ENCODE results near the gene ANO2. TPM values are rescaled to one million over a fixed set of nuclear protein-coding genes. Genes with fewer than 3 reads are reported as not detected.

Gene ANO2
- total and polyA plus RNA-seq, 4 donors = 0.03 to 0.25 (median 0.15) TPM

- no peaks in the 10 kb centered on the region for H3K27me3 ChIP-seq (ENCODE audit: control insufficient read depth in 4 of 4, insufficient read depth in 4 of 4, low read length in 3 of 4)
- H3K36me3 ChIP-seq (ENCODE audit: control insufficient read depth in 4 of 4, insufficient read depth in 3 of 4, low read depth in 1 of 4, low read length in 3 of 4) = no peaks in the 10 kb centered on the region
- no peak overlapping the region for H3K4me3 ChIP-seq (ENCODE audit: low read depth in 1 of 3, low read length in 3 of 3)
- no peak overlapping the region for H3K9ac ChIP-seq (ENCODE audit: low read depth in 1 of 2, low read length in 2 of 2)
- H3K27ac ChIP-seq (ENCODE audit: low read depth in 1 of 2, low read length in 2 of 2) = no peak overlapping the region
- peaks cover 0 to 4% (median under 1%) of the 10 kb centered on the region in 4 donors for H3K9me3 ChIP-seq (ENCODE audit: control insufficient read depth in 4 of 4, low read length in 3 of 4)
- H3K4me1 ChIP-seq (ENCODE audit: control insufficient read depth in 4 of 4, insufficient read depth in 4 of 4, low read length in 3 of 4) = no peaks in the 10 kb centered on the region
- DNase-seq (ENCODE audit: low spot score) = no peak
- TF ChIP-seq FOXA2 (IDR thresholded peaks at IDR 0.05) (no peak), SP1 (IDR thresholded peaks at IDR 0.05) (no peak), ZBTB33 (IDR thresholded peaks at IDR 0.05) (no peak), HNF4G (IDR thresholded peaks at IDR 0.05) (no peak), HNF4A (conservative IDR thresholded peaks at IDR 0.05) (no peak), RXRA (IDR thresholded peaks at IDR 0.05) (no peak), EGR1 (IDR thresholded peaks at IDR 0.05; ENCODE audit: low read depth in 2 of 2) (no peak), TAF1 (conservative IDR thresholded peaks at IDR 0.05) (no peak), NR2F2 (IDR thresholded peaks at IDR 0.05) (no peak), MAX (IDR thresholded peaks at IDR 0.05) (no peak)
- TF ChIP-seq, protein P1, sequence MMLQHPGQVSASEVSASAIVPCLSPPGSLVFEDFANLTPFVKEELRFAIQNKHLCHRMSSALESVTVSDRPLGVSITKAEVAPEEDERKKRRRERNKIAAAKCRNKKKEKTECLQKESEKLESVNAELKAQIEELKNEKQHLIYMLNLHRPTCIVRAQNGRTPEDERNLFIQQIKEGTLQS (IDR thresholded peaks at IDR 0.05) = no peak
- TF ChIP-seq, protein P2, sequence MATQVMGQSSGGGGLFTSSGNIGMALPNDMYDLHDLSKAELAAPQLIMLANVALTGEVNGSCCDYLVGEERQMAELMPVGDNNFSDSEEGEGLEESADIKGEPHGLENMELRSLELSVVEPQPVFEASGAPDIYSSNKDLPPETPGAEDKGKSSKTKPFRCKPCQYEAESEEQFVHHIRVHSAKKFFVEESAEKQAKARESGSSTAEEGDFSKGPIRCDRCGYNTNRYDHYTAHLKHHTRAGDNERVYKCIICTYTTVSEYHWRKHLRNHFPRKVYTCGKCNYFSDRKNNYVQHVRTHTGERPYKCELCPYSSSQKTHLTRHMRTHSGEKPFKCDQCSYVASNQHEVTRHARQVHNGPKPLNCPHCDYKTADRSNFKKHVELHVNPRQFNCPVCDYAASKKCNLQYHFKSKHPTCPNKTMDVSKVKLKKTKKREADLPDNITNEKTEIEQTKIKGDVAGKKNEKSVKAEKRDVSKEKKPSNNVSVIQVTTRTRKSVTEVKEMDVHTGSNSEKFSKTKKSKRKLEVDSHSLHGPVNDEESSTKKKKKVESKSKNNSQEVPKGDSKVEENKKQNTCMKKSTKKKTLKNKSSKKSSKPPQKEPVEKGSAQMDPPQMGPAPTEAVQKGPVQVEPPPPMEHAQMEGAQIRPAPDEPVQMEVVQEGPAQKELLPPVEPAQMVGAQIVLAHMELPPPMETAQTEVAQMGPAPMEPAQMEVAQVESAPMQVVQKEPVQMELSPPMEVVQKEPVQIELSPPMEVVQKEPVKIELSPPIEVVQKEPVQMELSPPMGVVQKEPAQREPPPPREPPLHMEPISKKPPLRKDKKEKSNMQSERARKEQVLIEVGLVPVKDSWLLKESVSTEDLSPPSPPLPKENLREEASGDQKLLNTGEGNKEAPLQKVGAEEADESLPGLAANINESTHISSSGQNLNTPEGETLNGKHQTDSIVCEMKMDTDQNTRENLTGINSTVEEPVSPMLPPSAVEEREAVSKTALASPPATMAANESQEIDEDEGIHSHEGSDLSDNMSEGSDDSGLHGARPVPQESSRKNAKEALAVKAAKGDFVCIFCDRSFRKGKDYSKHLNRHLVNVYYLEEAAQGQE (IDR thresholded peaks at IDR 0.05) = no peak
- TF ChIP-seq, protein P3, sequence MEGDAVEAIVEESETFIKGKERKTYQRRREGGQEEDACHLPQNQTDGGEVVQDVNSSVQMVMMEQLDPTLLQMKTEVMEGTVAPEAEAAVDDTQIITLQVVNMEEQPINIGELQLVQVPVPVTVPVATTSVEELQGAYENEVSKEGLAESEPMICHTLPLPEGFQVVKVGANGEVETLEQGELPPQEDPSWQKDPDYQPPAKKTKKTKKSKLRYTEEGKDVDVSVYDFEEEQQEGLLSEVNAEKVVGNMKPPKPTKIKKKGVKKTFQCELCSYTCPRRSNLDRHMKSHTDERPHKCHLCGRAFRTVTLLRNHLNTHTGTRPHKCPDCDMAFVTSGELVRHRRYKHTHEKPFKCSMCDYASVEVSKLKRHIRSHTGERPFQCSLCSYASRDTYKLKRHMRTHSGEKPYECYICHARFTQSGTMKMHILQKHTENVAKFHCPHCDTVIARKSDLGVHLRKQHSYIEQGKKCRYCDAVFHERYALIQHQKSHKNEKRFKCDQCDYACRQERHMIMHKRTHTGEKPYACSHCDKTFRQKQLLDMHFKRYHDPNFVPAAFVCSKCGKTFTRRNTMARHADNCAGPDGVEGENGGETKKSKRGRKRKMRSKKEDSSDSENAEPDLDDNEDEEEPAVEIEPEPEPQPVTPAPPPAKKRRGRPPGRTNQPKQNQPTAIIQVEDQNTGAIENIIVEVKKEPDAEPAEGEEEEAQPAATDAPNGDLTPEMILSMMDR (IDR thresholded peaks at IDR 0.05; ENCODE audit: low read depth, low read length, missing input control) = no peak
- WGBS = 78% methylated on average over 5 of the region's 5 CpGs
Observed at GRCh38 chr12:5549011-5549410, 396.0 kb downstream of the ANO2 start.

DNA sequence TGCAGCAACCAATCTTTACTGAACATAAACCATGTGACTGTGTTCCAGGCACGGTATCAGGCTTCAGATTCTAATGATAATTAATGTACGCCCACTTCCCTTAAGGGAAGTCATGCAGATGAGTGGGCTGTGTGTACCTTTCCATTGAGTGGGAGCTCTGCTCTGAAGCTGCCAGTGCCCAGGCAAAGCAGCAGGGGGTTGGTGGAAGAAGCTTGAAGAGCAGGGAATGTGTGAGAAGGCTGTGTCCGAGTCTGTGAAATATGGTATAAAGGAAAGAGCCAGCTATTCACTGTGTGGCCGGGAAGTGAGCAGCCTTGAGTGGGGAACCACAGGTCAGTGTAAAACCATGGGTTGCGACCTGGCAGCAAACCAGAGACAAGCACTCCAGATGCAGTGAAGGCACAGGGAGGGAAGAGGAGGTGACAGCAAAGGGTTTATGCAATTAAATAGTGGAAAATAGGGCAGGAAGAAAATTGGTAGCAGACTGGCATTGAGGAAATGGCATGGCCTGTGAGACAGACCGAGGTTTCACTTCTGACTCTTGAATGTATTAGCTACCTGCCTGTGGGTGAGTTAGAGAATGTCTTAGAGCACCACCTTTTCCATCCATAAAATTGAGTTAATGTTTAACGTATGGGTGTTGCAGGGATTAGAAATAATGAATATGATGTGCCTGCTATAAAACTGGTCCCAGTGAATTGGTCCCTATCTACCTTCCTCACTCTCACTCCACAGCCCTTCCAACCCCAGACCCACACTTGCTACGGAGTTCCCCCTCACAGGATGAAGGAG is 396.7 kb downstream of the ANO2 start:
- H3K9me3 ChIP-seq (ENCODE audit: control insufficient read depth in 4 of 4, low read length in 3 of 4) = peaks cover 0 to 4% (median 2%) of the 10 kb centered on the region in 4 donors
- DNase-seq (ENCODE audit: low spot score) = no peak
- H3K36me3 ChIP-seq (ENCODE audit: control insufficient read depth in 4 of 4, insufficient read depth in 3 of 4, low read depth in 1 of 4, low read length in 3 of 4) = no peaks in the 10 kb centered on the region
- H3K9ac ChIP-seq (ENCODE audit: low read depth in 1 of 2, low read length in 2 of 2) = no peak overlapping the region
- no peak overlapping the region for H3K4me3 ChIP-seq (ENCODE audit: low read depth in 1 of 3, low read length in 3 of 3)
- H3K27me3 ChIP-seq (ENCODE audit: control insufficient read depth in 4 of 4, insufficient read depth in 4 of 4, low read length in 3 of 4) = no peaks in the 10 kb centered on the region
- no peaks in the 10 kb centered on the region for H3K4me1 ChIP-seq (ENCODE audit: control insufficient read depth in 4 of 4, insufficient read depth in 4 of 4, low read length in 3 of 4)
- no peak overlapping the region for H3K27ac ChIP-seq (ENCODE audit: low read depth in 1 of 2, low read length in 2 of 2)
- WGBS = 65% methylated on average over 8 of the region's 8 CpGs
- TF ChIP-seq MAX (IDR thresholded peaks at IDR 0.05) (no peak), HNF4A (conservative IDR thresholded peaks at IDR 0.05) (no peak), ZBTB33 (IDR thresholded peaks at IDR 0.05) (no peak), NR2F2 (IDR thresholded peaks at IDR 0.05) (no peak), EGR1 (IDR thresholded peaks at IDR 0.05; ENCODE audit: low read depth in 2 of 2) (no peak), HNF4G (IDR thresholded peaks at IDR 0.05) (no peak), JUND (IDR thresholded peaks at IDR 0.05) (no peak), FOXA2 (IDR thresholded peaks at IDR 0.05) (no peak)
- TF ChIP-seq, protein P2 (IDR thresholded peaks at IDR 0.05) = no peak

Measured in liver (tissue), 9 donors.